Skin epidermis (tissue), 12 donors: ENCODE measurements around the gene TMEM132D.

Experiments used
- H3K27ac ChIP-seq, 21 experiments: fragments of 200-600 bp; sonication (generic) in 11 of 21; one replicate each; pipeline ENCODE4 v1.5.0; 2020; ENCODE audit warnings: mild to moderate bottlenecking in 3 of 21, inconsistent platforms in 2 of 21, moderate library complexity in 2 of 21
- H3K4me3 ChIP-seq, 7 experiments: fragments of 200-600 bp; sonication (generic) in 2 of 7; one replicate each; pipeline ENCODE4 v1.5.0; 2020; ENCODE audit warnings: inconsistent platforms in 2 of 7, mild to moderate bottlenecking in 2 of 7, moderate library complexity in 1 of 7

The TMEM132D gene

GRCh38 chr12:129394177-129394825 lies 509.5 kb downstream of the TMEM132D start:
- H3K4me3 ChIP-seq = no peak overlapping the region

GRCh38 chr12:129393357-129393937 lies 510.4 kb downstream of the TMEM132D start:
- H3K4me3 ChIP-seq = no peak overlapping the region
- H3K27ac ChIP-seq = no peak overlapping the region

More at GRCh38 chr12:129394177-129394825, 509.5 kb downstream of the TMEM132D start:
- H3K27ac ChIP-seq = no peak overlapping the region

- Histone ChIP-seq H3K4me3 (no peak overlapping the region), H3K27ac (no peak overlapping the region)
These were observed 518.2 kb downstream of the TMEM132D start for GRCh38 chr12:129385637-129385990.

- H3K27ac ChIP-seq = no peak overlapping the region
- H3K4me3 ChIP-seq = no peak overlapping the region
These were observed 519.9 kb downstream of the TMEM132D start for GRCh38 chr12:129383956-129384355.

- H3K4me3 ChIP-seq = no peak overlapping the region
- no peak overlapping the region for H3K27ac ChIP-seq
These were observed 522.1 kb downstream of the TMEM132D start for GRCh38 chr12:129381715-129382114.

- no peak overlapping the region for H3K27ac ChIP-seq
- H3K4me3 ChIP-seq = no peak overlapping the region
These were observed 524.6 kb downstream of the TMEM132D start for GRCh38 chr12:129379076-129379804.

- Histone ChIP-seq H3K27ac (no peak overlapping the region), H3K4me3 (no peak overlapping the region)
These were observed 525.3 kb downstream of the TMEM132D start for GRCh38 chr12:129378496-129378895.

GRCh38 chr12:129373746-129374145 lies 530.1 kb downstream of the TMEM132D start:
- no peak overlapping the region for H3K27ac ChIP-seq
- no peak overlapping the region for H3K4me3 ChIP-seq

GRCh38 chr12:129372876-129373275 lies 530.9 kb downstream of the TMEM132D start:
- no peak overlapping the region for H3K27ac ChIP-seq
- H3K4me3 ChIP-seq = no peak overlapping the region

- Histone ChIP-seq H3K27ac (no peak overlapping the region), H3K4me3 (no peak overlapping the region)
These were observed 531.5 kb downstream of the TMEM132D start for GRCh38 chr12:129372348-129372747.

GRCh38 chr12:129371268-129371667 lies 532.6 kb downstream of the TMEM132D start:
- H3K4me3 ChIP-seq = no peak overlapping the region
- H3K27ac ChIP-seq = no peak overlapping the region

GRCh38 chr12:129366656-129367055 lies 537.2 kb downstream of the TMEM132D start:
- no peak overlapping the region for H3K4me3 ChIP-seq
- no peak overlapping the region for H3K27ac ChIP-seq

- H3K4me3 ChIP-seq = no peak overlapping the region
- no peak overlapping the region for H3K27ac ChIP-seq
These were observed 540.8 kb downstream of the TMEM132D start for GRCh38 chr12:129363041-129363440.

- Histone ChIP-seq H3K27ac (no peak overlapping the region), H3K4me3 (no peak overlapping the region)
These were observed 546.6 kb downstream of the TMEM132D start for GRCh38 chr12:129357233-129357632.

GRCh38 chr12:129351481-129351880 lies 552.3 kb downstream of the TMEM132D start:
- H3K4me3 ChIP-seq = no peak overlapping the region
- no peak overlapping the region for H3K27ac ChIP-seq

GRCh38 chr12:129339336-129339735 lies 564.5 kb downstream of the TMEM132D start:
- H3K4me3 ChIP-seq = no peak overlapping the region
- H3K27ac ChIP-seq = no peak overlapping the region

GRCh38 chr12:129337413-129337812 lies 566.4 kb downstream of the TMEM132D start:
- Histone ChIP-seq H3K4me3 (no peak overlapping the region), H3K27ac (no peak overlapping the region)

- no peak overlapping the region for H3K27ac ChIP-seq
- no peak overlapping the region for H3K4me3 ChIP-seq
These were observed 568.1 kb downstream of the TMEM132D start for GRCh38 chr12:129335773-129336172.

GRCh38 chr12:129332286-129332685 lies 571.5 kb downstream of the TMEM132D start:
- no peak overlapping the region for H3K4me3 ChIP-seq
- H3K27ac ChIP-seq = no peak overlapping the region

GRCh38 chr12:129331356-129332085 lies 572.3 kb downstream of the TMEM132D start:
- no peak overlapping the region for H3K27ac ChIP-seq
- no peak overlapping the region for H3K4me3 ChIP-seq

GRCh38 chr12:129328235-129328634 lies 575.6 kb downstream of the TMEM132D start:
- Histone ChIP-seq H3K27ac (no peak overlapping the region), H3K4me3 (no peak overlapping the region)
